Ishikawa (cell line): Measurements from ENCODE around the gene SIGLEC10.

Experiments
- CEBPB ChIP-seq: IDR thresholded peaks from 2 replicates; pipeline ENCODE4 v1.6.1; 2012
- CREB1 ChIP-seq: IDR thresholded peaks from 2 replicates; pipeline ENCODE4 v1.6.1; 2012; ENCODE audit warnings: low read depth
- EGR1 ChIP-seq: IDR thresholded peaks from 2 replicates; pipeline ENCODE4 v1.6.1; 2012
- EP300 ChIP-seq: IDR thresholded peaks from 2 replicates; pipeline ENCODE4 v1.6.1; 2012; ENCODE audit warnings: borderline replicate concordance
- FOXM1 ChIP-seq: IDR thresholded peaks from 2 replicates; pipeline ENCODE4 v1.6.1; 2012; ENCODE audit warnings: low read depth, borderline replicate concordance
- NFIC ChIP-seq: IDR thresholded peaks from 2 replicates; pipeline ENCODE4 v1.6.1; 2012
- RAD21 ChIP-seq: IDR thresholded peaks from 2 replicates; pipeline ENCODE4 v1.6.1; 2012; ENCODE audit warnings: low read depth
- TAF1 ChIP-seq: IDR thresholded peaks from 2 replicates; pipeline ENCODE4 v1.6.1; 2012; ENCODE audit warnings: low read depth, mild to moderate bottlenecking
- TCF12 ChIP-seq: IDR thresholded peaks from 2 replicates; pipeline ENCODE4 v1.6.1; 2012; ENCODE audit warnings: low read depth
- TEAD4 ChIP-seq: IDR thresholded peaks from 2 replicates; pipeline ENCODE4 v1.6.1; 2012
- YY1 ChIP-seq: IDR thresholded peaks from 2 replicates; pipeline ENCODE4 v1.6.1; 2012; ENCODE audit warnings: low read depth
- ZBTB7A ChIP-seq: IDR thresholded peaks from 2 replicates; pipeline ENCODE4 v1.6.1; 2012; ENCODE audit warnings: low read depth
- TF ChIP-seq, protein P1 (sequence below): IDR thresholded peaks from 2 replicates; pipeline ENCODE4 v1.6.1; 2012
- TF ChIP-seq, protein P2 (sequence below): IDR thresholded peaks from 2 replicates; pipeline ENCODE4 v1.6.1; 2012
- TF ChIP-seq, protein P3 (sequence below): IDR thresholded peaks from 2 replicates; pipeline ENCODE4 v1.6.1; 2012; ENCODE audit warnings: low read depth, mild to moderate bottlenecking

SIGLEC10 gene

DNA sequence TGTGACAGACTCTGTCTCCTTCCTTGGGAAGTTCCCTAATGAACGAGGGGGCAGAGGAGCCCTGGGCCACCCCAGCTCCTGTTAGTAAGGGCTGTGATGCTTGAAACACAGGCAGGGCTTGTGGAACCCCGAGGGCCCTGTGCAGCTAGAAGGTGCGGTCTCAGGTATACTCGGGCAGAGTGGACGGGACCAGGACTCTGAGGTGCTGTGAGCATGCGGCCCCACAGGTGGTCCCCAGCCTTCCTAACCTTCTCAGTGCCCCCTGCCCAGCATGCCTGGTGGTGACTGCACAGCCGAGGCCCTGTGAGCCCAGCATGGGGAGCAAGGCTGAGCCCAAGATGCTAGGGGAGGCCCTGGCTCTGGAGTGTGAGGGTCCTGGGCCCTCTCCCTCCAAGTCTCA, 44.8 kb upstream of the SIGLEC10 start:
- no peak for TF ChIP-seq YY1
- no peak for TF ChIP-seq TAF1
- TF ChIP-seq, protein P1, sequence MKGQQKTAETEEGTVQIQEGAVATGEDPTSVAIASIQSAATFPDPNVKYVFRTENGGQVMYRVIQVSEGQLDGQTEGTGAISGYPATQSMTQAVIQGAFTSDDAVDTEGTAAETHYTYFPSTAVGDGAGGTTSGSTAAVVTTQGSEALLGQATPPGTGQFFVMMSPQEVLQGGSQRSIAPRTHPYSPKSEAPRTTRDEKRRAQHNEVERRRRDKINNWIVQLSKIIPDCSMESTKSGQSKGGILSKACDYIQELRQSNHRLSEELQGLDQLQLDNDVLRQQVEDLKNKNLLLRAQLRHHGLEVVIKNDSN, result no peak
- TF ChIP-seq EGR1, result no peak
- TF ChIP-seq EP300, result no peak
- TF ChIP-seq CEBPB, result no peak
- TF ChIP-seq CREB1, result no peak
- TF ChIP-seq NFIC, result no peak
- no peak for TF ChIP-seq RAD21

DNA sequence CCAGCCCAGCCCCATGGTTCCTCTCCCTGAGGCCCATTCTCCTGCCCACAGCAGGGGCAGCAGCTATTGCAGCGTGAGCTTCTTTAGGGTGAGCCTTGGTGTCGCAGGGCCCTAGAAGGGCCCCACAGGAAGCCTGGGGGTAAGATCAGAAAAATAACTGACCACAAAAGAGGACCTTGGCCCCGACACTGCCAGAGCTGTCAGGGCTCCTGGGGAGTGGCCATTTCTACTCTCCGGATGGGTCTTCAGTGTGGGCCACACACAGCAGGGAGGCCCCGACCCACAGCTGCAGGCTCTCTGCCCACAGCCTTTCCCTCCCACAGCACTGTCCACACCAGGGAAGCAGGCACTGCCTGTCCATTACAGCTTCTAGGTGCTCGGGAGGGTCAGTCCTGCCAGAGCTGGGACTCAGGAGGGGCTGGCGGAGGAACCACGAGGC, 44.3 kb upstream of the SIGLEC10 start:
- no peak for TF ChIP-seq TEAD4
- TF ChIP-seq TCF12, result no peak
- TF ChIP-seq, protein P1, result no peak
- TF ChIP-seq TAF1, result no peak
- TF ChIP-seq, protein P2, sequence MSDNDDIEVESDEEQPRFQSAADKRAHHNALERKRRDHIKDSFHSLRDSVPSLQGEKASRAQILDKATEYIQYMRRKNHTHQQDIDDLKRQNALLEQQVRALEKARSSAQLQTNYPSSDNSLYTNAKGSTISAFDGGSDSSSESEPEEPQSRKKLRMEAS, result no peak
- no peak for TF ChIP-seq EGR1
- TF ChIP-seq CEBPB, result no peak
- no peak for TF ChIP-seq EP300
- TF ChIP-seq FOXM1, result no peak
- no peak for TF ChIP-seq NFIC
- TF ChIP-seq, protein P3, sequence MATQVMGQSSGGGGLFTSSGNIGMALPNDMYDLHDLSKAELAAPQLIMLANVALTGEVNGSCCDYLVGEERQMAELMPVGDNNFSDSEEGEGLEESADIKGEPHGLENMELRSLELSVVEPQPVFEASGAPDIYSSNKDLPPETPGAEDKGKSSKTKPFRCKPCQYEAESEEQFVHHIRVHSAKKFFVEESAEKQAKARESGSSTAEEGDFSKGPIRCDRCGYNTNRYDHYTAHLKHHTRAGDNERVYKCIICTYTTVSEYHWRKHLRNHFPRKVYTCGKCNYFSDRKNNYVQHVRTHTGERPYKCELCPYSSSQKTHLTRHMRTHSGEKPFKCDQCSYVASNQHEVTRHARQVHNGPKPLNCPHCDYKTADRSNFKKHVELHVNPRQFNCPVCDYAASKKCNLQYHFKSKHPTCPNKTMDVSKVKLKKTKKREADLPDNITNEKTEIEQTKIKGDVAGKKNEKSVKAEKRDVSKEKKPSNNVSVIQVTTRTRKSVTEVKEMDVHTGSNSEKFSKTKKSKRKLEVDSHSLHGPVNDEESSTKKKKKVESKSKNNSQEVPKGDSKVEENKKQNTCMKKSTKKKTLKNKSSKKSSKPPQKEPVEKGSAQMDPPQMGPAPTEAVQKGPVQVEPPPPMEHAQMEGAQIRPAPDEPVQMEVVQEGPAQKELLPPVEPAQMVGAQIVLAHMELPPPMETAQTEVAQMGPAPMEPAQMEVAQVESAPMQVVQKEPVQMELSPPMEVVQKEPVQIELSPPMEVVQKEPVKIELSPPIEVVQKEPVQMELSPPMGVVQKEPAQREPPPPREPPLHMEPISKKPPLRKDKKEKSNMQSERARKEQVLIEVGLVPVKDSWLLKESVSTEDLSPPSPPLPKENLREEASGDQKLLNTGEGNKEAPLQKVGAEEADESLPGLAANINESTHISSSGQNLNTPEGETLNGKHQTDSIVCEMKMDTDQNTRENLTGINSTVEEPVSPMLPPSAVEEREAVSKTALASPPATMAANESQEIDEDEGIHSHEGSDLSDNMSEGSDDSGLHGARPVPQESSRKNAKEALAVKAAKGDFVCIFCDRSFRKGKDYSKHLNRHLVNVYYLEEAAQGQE, result no peak
- TF ChIP-seq CREB1, result no peak

DNA sequence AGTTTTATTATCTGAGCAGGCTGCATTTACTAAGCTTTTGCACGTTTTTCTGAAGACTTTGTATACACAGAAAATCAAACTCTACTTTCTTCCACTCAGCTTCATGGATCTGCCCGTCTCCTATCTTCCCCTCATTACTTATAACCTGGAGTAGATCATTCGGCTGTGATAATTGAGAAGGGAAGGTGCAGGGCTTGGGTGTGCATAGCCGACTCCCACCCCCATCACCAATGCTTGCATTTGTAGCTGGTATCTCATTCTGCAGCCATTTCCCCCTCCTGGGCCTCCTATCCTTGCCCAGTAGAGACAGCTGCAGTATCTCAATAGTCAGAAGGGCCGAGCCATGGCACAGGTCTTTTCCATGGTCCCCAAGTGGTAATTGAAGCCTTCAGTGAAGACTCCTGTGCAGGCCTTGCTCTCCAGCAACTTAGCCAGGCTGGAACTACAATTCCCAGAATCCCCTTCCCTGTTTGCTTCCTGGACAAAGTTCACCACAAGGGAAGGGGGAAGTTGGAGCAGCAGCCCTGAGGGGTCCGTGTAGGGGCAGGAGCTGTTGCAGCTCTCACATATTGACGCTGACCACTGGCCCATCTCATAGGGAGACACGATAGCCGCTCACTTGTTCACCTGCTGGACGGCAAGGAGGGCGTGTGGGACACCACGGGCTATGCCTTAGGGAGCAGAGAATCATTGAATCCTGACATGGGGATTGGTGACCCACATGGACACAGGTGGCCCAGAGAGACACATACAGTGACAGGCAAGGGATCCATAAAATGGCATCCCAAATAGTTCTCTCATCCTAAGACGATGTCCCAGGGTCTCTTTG, 42.9 kb upstream of the SIGLEC10 start:
- TF ChIP-seq, protein P3, result no peak
- TF ChIP-seq EP300, result no peak
- no peak for TF ChIP-seq FOXM1
- TF ChIP-seq TAF1, result no peak
- TF ChIP-seq ZBTB7A, result no peak
- no peak for TF ChIP-seq TEAD4
- no peak for TF ChIP-seq NFIC
- TF ChIP-seq TCF12, result no peak
- TF ChIP-seq YY1, result no peak
- no peak for TF ChIP-seq CREB1
- TF ChIP-seq, protein P1, result no peak
- TF ChIP-seq, protein P2, result no peak
- TF ChIP-seq RAD21, result no peak
- TF ChIP-seq CEBPB, result no peak
- TF ChIP-seq EGR1, result no peak

DNA sequence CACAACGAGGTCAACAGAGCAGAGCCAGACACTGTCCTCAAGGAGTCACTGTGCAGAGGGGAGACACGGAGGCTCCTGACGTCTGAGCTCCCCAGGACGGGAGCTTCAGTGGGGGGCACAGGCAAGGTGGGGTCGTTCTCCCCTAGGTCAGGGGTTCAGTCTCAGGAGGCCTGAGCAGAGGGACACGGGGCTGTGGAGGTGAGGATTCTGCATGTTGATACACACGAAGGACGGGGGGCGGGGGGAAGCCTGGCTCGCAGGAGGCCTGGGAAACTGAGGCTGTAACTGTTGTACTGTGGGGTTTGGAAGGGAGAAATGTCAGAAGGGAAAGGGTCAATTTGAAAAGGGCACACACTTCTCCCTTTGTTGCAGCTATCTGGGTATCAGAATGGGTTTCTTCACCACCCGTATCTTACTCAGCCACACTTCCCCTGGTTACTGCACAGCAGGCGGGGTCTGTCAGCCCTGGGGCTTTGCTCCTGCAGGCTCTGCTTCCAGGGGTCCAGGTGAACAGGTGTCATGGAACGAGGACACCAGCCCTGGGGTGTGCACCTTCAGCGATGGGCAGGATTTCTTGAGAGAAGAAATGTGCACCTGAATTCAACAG, 41.6 kb upstream of the SIGLEC10 start:
- TF ChIP-seq, protein P1, result no peak
- TF ChIP-seq FOXM1 (no peak), TAF1 (no peak), TCF12 (no peak), RAD21 (no peak), CREB1 (no peak), TEAD4 (no peak), EGR1 (no peak), YY1 (no peak), EP300 (no peak), CEBPB (no peak), ZBTB7A (no peak), NFIC (no peak)
- TF ChIP-seq, protein P2, result no peak
- TF ChIP-seq, protein P3, result no peak
